Heart right ventricle (tissue), 16 donors: Measurements from ENCODE around the gene GALNT16. TPM values are rescaled to one million over a fixed set of nuclear protein-coding genes. Genes with fewer than 3 reads are reported as not detected.

Source experiments
- ATAC-seq, 8 donors: fragments of 200-7000 bp; cut with Tn5 transposase; one replicate each; pipeline ENCODE4 v1.9.1; 2020; ENCODE audit warnings: mild to moderate bottlenecking in 8 of 8, moderate library complexity in 8 of 8, moderate number of reproducible peaks in 1 of 8
- DNase-seq, 2 donors: peaks; one replicate each; pipeline ENCODE4 v3.0.0-alpha.2; 2020
- H3K27ac ChIP-seq, 10 donors: fragments of 200-600 bp; sonication (generic) in 2 of 10; one replicate each; pipeline versions ENCODE4 v1.5.0 to v1.8.0; 2020 to 2022; ENCODE audit warnings: mild to moderate bottlenecking in 3 of 10
- H3K27me3 ChIP-seq, 7 donors: fragments of 200-600 bp; one replicate each; pipeline ENCODE4 v1.8.0; 2021 to 2022; ENCODE audit warnings: mild to moderate bottlenecking in 2 of 7
- H3K36me3 ChIP-seq, 9 donors: fragments of 200-600 bp; sonication (generic) in 1 of 9; one replicate each; pipeline versions ENCODE4 v1.5.0 to v1.8.0; 2020 to 2022; ENCODE audit warnings: mild to moderate bottlenecking in 2 of 9
- H3K4me1 ChIP-seq, 9 donors: fragments of 200-600 bp; sonication (generic) in 1 of 9; one replicate each; pipeline versions ENCODE4 v1.5.0 to v1.8.0; 2020 to 2022; ENCODE audit warnings: mild to moderate bottlenecking in 4 of 9
- H3K4me3 ChIP-seq, 10 donors: fragments of 200-600 bp; sonication (generic) in 2 of 10; one replicate each; pipeline versions ENCODE4 v1.5.0 to v1.8.0; 2020 to 2022; ENCODE audit warnings: mild to moderate bottlenecking in 7 of 10, moderate library complexity in 2 of 10
- H3K9me3 ChIP-seq, 11 donors: fragments of 200-600 bp in 10 of 11; sonication (generic) in 2 of 11; one replicate each; pipeline versions ENCODE4 v1.5.0 to v1.8.0; 2013 to 2022; ENCODE audit warnings: mild to moderate bottlenecking in 2 of 11, control low read depth in 1 of 11, moderate library complexity in 1 of 11
- WGBS, 2 donors: extraction: QIAGEN DNeasy Blood & Tissue Kit; methylation state at CpG; one replicate each; pipeline ENCODE4 v1.1.7; 2013; ENCODE audit warnings: inconsistent platforms in 1 of 2; 5-methylcytosine and 5-hydroxymethylcytosine counted together
- intact Hi-C, 10 donors: fragments of 100-400 bp; cut with DNase I; formaldehyde crosslinking; loops; one replicate each; pipeline versions ENCODE4 v1.11.1 to v1.14.2; 2022
- polyA plus RNA-seq, 2 donors: library from polyadenylated mRNA; stranded (reverse); fragments of 200-250 nt; gene quantifications; one replicate each; pipeline ENCODE4 v1.2.3, GENCODE V29; 2013
- total RNA-seq, 10 donors: library from RNA; stranded (reverse); fragmentation: NEBNext Ultra II Directional in 3 of 10; extraction: Animal tissue kit (Norgen Biotek cat#: 25700) in 3 of 10; gene quantifications; one replicate each; pipeline versions ENCODE4 v1.2.1 to v1.2.4, GENCODE V29; 2021 to 2023
- TF ChIP-seq, protein P1 (sequence below), 9 donors: fragments of 200-600 bp; sonication (generic) in 2 of 9; IDR thresholded peaks; one replicate each; pipeline versions ENCODE4 v1.5.0 to v1.8.0; 2021 to 2022; ENCODE audit warnings: antibody characterized with exemption in 9 of 9, mild to moderate bottlenecking in 5 of 9, moderate library complexity in 1 of 9
- donor health status: Arrhythmogenic right ventricular cardiomyopathy.
- donor health status: ischemic (EF 13 %, LVEDD 7.1; RV severe dilation, severe dysfunction).
- donor health status: healthy with polysubstance abuse.
- donor health status: DM: no; HTN: yes; CAD: no.
- donor health status: DM: no; HTN: no; CAD: no.
- donor health status: ischemic (EF 25% LVEDD 6.9; RV normal size, moderate dysfunction).
- donor health status: ischemic (EF 25% LVEDD 5.7; RV mildly dilated, moderate dysfunction).
- donor health status: healthy.
- donor health status: DM: yes; HTN: yes; CAD: no.
- donor health status: Ischemic cardiomyopathy.
- donor health status: ischemic (EF 35%, LVEDD 5.7; RV mildly dilated, moderate dysfunction).
- donor health status: nonischemic (EF 11% LVEDD 7.7; RV severe dilation, severe dysfunction).
- donor health status: DM: yes; HTN: yes; CAD: no.
- donor health status: PGD.
- donor health status: ischemic (EF 29% LVEDD 5.4; RV normal size, mild dysfunction).
- donor health status: nonischemic (EF 23%, LVEDD 6.1; RV moderate dilation, normal function).

The GALNT16 gene
- total and polyA plus RNA-seq, 12 donors, result 9.6 to 106 (median 68.3) TPM

DNA sequence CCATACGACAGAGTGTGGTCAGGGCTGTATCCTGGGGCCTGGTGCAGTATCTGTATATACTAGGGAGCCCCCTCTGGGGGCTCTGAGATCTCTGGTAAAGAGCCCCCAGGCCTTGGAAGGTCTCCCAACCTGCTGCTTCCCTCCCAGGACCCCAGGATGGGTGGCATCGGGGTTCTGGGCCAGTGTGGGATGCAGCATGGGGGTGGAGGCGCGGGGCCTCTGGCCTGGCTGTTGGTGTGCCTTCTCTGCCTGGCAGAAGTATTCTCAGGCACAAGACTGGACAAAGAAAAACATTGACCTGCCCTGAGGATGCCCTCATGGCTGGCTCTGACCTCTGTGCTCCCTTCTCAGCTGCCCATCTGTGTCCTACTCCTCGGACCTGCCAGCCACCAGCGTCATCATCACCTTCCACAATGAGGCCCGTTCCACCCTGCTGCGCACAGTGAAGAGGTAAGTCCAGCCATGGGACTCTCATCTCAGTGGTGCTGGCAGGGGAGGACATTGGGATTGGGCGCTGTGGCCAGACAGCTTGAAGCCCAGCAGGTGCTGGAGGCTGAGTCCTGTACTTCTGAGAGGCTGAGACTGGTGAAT lies 64.5 kb downstream of the GALNT16 start:
- DNase-seq (no peak), ATAC-seq (no peak)
- TF ChIP-seq, protein P1, sequence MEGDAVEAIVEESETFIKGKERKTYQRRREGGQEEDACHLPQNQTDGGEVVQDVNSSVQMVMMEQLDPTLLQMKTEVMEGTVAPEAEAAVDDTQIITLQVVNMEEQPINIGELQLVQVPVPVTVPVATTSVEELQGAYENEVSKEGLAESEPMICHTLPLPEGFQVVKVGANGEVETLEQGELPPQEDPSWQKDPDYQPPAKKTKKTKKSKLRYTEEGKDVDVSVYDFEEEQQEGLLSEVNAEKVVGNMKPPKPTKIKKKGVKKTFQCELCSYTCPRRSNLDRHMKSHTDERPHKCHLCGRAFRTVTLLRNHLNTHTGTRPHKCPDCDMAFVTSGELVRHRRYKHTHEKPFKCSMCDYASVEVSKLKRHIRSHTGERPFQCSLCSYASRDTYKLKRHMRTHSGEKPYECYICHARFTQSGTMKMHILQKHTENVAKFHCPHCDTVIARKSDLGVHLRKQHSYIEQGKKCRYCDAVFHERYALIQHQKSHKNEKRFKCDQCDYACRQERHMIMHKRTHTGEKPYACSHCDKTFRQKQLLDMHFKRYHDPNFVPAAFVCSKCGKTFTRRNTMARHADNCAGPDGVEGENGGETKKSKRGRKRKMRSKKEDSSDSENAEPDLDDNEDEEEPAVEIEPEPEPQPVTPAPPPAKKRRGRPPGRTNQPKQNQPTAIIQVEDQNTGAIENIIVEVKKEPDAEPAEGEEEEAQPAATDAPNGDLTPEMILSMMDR (IDR thresholded peaks at IDR 0.05), result no peak
- no peaks in the 10 kb centered on the region for H3K9me3 ChIP-seq
- peaks cover 0 to 38% (median 0%) of the 10 kb centered on the region in 9 donors for H3K36me3 ChIP-seq
- no peak overlapping the region for H3K27ac ChIP-seq
- 93 to 96% methylated on average over 9 of the region's 9 CpGs for WGBS, 2 donors
- intact Hi-C loops, result no loop called here
- H3K4me3 ChIP-seq, result no peak overlapping the region
- H3K27me3 ChIP-seq, result no peaks in the 10 kb centered on the region
- H3K4me1 ChIP-seq, result no peaks in the 10 kb centered on the region

DNA sequence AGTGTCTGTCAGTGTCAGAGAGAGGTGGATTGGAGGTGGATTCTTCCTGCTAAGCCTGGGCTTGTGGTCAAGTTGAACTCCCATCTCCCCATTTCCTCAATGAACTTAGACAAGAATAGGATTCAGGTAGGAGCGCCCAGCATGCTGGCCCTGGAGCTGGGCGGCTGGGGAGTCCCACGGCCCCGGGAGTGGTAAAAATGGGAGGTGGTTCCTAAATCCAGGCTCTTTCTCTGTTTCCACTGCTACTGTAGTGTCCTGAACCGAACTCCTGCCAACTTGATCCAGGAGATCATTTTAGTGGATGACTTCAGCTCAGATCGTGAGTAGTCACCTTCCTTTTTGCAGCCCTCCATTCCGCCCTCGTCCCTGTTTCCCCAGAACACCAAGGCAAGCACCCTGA lies 65.1 kb downstream of the GALNT16 start:
- WGBS, 2 donors, result 95 to 97% methylated on average over 8 of the region's 8 CpGs

DNA sequence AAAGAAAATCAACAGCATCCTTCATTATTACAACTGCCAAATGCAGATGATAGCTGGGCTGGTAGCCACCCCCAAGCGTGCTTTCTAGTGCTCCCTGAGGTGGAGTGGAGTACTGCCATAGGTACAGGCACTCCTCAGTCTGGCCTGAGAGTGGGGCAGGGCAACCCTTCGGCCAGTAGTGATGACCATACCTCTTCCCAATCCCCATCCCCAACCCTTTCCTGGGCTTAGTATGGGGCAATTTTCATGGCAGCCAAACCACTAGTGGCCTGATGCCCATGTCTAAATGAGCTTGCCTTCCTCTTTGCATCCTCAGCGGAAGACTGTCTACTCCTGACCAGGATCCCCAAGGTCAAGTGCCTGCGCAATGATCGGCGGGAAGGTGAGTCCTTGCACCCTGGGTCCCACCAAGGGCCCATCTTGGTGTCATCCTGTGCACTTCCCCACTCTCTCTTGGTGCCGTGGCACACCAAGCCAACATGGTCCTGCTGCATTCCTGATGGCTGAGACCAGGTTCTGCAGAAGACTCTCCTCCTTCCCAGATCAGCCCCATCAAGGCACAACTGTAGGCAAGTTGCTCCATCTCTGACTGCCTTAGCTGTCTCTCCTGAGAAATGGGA lies 65.8 kb downstream of the GALNT16 start:
- H3K27ac ChIP-seq, result no peak overlapping the region
- intact Hi-C loops, result no loop called here
- TF ChIP-seq, protein P1 (IDR thresholded peaks at IDR 0.05), result peak in 2 of 9 donors; percentile 17 to 18
- WGBS, 2 donors, result 93 to 95% methylated on average over 7 of the region's 7 CpGs
- H3K9me3 ChIP-seq, result no peaks in the 10 kb centered on the region
- DNase-seq, result no peak
- H3K4me1 ChIP-seq, result no peaks in the 10 kb centered on the region
- H3K4me3 ChIP-seq, result no peak overlapping the region
- ATAC-seq, result no peak
- no peaks in the 10 kb centered on the region for H3K27me3 ChIP-seq
- H3K36me3 ChIP-seq, result peaks cover 0 to 42% (median 0%) of the 10 kb centered on the region in 9 donors

More for the DNA sequence above, 65.1 kb downstream of the GALNT16 start:
- TF ChIP-seq, protein P1 (IDR thresholded peaks at IDR 0.05), result no peak
- H3K4me3 ChIP-seq, result no peak overlapping the region
- no peak overlapping the region for H3K27ac ChIP-seq
- ATAC-seq, result no peak
- H3K27me3 ChIP-seq, result no peaks in the 10 kb centered on the region
- intact Hi-C loops, result no loop called here
- H3K4me1 ChIP-seq, result no peaks in the 10 kb centered on the region
- H3K36me3 ChIP-seq, result peaks cover 0 to 42% (median 0%) of the 10 kb centered on the region in 9 donors
- H3K9me3 ChIP-seq, result no peaks in the 10 kb centered on the region
- DNase-seq, result no peak

DNA sequence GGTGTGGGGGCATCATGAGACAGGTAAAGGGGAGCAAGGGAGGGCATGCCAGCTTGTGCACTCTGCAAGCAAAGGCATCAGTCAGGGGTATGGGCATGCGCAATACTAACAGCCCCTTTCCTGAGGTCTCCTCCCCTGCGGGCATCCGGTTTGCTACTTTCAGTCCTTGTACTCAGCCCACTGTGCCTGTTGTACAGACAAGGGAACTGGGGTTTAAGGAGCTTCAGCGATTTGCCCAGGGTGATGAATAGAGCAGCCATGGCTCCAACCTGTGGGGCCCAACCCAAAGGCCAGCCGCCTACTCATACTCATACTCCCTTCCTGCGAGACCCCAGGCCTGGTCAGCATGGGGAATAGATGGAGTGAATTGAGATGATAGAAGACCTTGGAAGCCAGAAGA lies 66.7 kb downstream of the GALNT16 start:
- H3K9me3 ChIP-seq, result no peaks in the 10 kb centered on the region
- no peaks in the 10 kb centered on the region for H3K4me1 ChIP-seq
- DNase-seq, result no peak
- no peak overlapping the region for H3K27ac ChIP-seq
- peaks cover 0 to 46% (median 0%) of the 10 kb centered on the region in 9 donors for H3K36me3 ChIP-seq
- TF ChIP-seq, protein P1 (IDR thresholded peaks at IDR 0.05), result no peak
- no peaks in the 10 kb centered on the region for H3K27me3 ChIP-seq
- no peak overlapping the region for H3K4me3 ChIP-seq
- 65 to 75% methylated on average over 6 of the region's 6 CpGs for WGBS, 2 donors
- ATAC-seq, result no peak
- intact Hi-C loops, result no loop called here
